ENCODE results near the gene PLA2G4E. TPM values are rescaled to one million over a fixed set of nuclear protein-coding genes. Genes with fewer than 3 reads are reported as not detected.

The PLA2G4E gene
- polyA plus RNA-seq, 3 donors = not detected

GRCh38 chr15:41999290-42000285, 21.3 kb downstream of the PLA2G4E start:
- intact Hi-C loops (cut with micrococcal nuclease) = no loop called here
- no peaks in the 10 kb centered on the region for H3K4me1 Mint-ChIP-seq
- WGBS (ENCODE audit: insufficient coverage) = 80% methylated on average over 5 of the region's 15 CpGs
- no peak overlapping the region for H3K4me2 ChIP-seq (replicated peaks; ENCODE audit: extremely low read depth, low read length, poor library complexity, severe bottlenecking)
- H3K27me3 Mint-ChIP-seq (ENCODE audit: low read depth in 3 of 3) = peaks cover 0 to 8% (median 1%) of the 10 kb centered on the region in 3 donors
- H3K27ac ChIP-seq (ENCODE audit: low read depth in 1 of 2, low read length in 2 of 2) = no peak overlapping the region
- peak overlapping the region in 1 of 2 donors; percentile 22 for H3K4me3 Mint-ChIP-seq
- no peaks in the 10 kb centered on the region for H3K27me3 ChIP-seq (ENCODE audit: control insufficient read depth in 2 of 2, insufficient read depth in 2 of 2, low read length in 2 of 2)
- no peaks in the 10 kb centered on the region for H3K9me3 Mint-ChIP-seq
- H3K9ac ChIP-seq (ENCODE audit: insufficient read depth, low read length, poor library complexity, severe bottlenecking) = no peak overlapping the region
- no peaks in the 10 kb centered on the region for H3K4me1 ChIP-seq (ENCODE audit: control insufficient read depth in 1 of 2, insufficient read depth in 2 of 2, low read length in 2 of 2)
- no peak for DNase-seq
- no peak overlapping the region for H3K4me3 ChIP-seq (replicated peaks in 1 of 3; ENCODE audit: low read depth in 2 of 3, low read length in 3 of 3)
- H3K79me2 ChIP-seq (ENCODE audit: insufficient read depth, low read length) = no peaks in the 10 kb centered on the region
- H3K36me3 Mint-ChIP-seq = no peaks in the 10 kb centered on the region
- H3K27ac Mint-ChIP-seq = peak overlapping the region in 1 of 7 donors; percentile 5
- no peaks in the 10 kb centered on the region for H3K9me3 ChIP-seq (replicated peaks in 1 of 2; ENCODE audit: control insufficient read depth in 1 of 2, insufficient read depth in 1 of 2, low read length in 2 of 2)
- TF ChIP-seq CTCF (IDR thresholded peaks at IDR 0.05) = no peak
- no peaks in the 10 kb centered on the region for H4K20me1 ChIP-seq (ENCODE audit: insufficient read depth, low read length)
- no peak overlapping the region for H2AFZ ChIP-seq (ENCODE audit: insufficient read depth, low read depth, low read length, poor library complexity, severe bottlenecking)
- H3K36me3 ChIP-seq (replicated peaks in 1 of 2; ENCODE audit: control insufficient read depth in 1 of 2, insufficient read depth in 2 of 2, low read length in 2 of 2) = no peaks in the 10 kb centered on the region

- no peak overlapping the region for H3K4me3 Mint-ChIP-seq
- no peaks in the 10 kb centered on the region for H3K4me1 ChIP-seq (ENCODE audit: control insufficient read depth in 1 of 2, insufficient read depth in 2 of 2, low read length in 2 of 2)
Measured at GRCh38 chr15:41997845-41998244, 23.0 kb downstream of the PLA2G4E start.

More at GRCh38 chr15:41997845-41998244, 23.0 kb downstream of the PLA2G4E start:
- no peaks in the 10 kb centered on the region for H3K27me3 ChIP-seq (ENCODE audit: control insufficient read depth in 2 of 2, insufficient read depth in 2 of 2, low read length in 2 of 2)
- no peaks in the 10 kb centered on the region for H3K9me3 Mint-ChIP-seq
- no peaks in the 10 kb centered on the region for H4K20me1 ChIP-seq (ENCODE audit: insufficient read depth, low read length)
- intact Hi-C loops (cut with micrococcal nuclease) = no loop called here
- H3K27ac Mint-ChIP-seq = no peak overlapping the region
- no peak overlapping the region for H3K4me3 ChIP-seq (replicated peaks in 1 of 3; ENCODE audit: low read depth in 2 of 3, low read length in 3 of 3)
- no peak overlapping the region for H2AFZ ChIP-seq (ENCODE audit: insufficient read depth, low read depth, low read length, poor library complexity, severe bottlenecking)
- H3K9ac ChIP-seq (ENCODE audit: insufficient read depth, low read length, poor library complexity, severe bottlenecking) = no peak overlapping the region
- 75% methylated on average over 3 of the region's 3 CpGs for WGBS (ENCODE audit: insufficient coverage)
- H3K36me3 ChIP-seq (replicated peaks in 1 of 2; ENCODE audit: control insufficient read depth in 1 of 2, insufficient read depth in 2 of 2, low read length in 2 of 2) = no peaks in the 10 kb centered on the region
- no peak overlapping the region for H3K4me2 ChIP-seq (replicated peaks; ENCODE audit: extremely low read depth, low read length, poor library complexity, severe bottlenecking)
- H3K27me3 Mint-ChIP-seq (ENCODE audit: low read depth in 3 of 3) = peaks cover 0 to 5% (median 1%) of the 10 kb centered on the region in 3 donors
- no peaks in the 10 kb centered on the region for H3K4me1 Mint-ChIP-seq
- H3K27ac ChIP-seq (ENCODE audit: low read depth in 1 of 2, low read length in 2 of 2) = no peak overlapping the region
- TF ChIP-seq CTCF (IDR thresholded peaks at IDR 0.05) = no peak
- no peaks in the 10 kb centered on the region for H3K36me3 Mint-ChIP-seq
- H3K9me3 ChIP-seq (replicated peaks in 1 of 2; ENCODE audit: control insufficient read depth in 1 of 2, insufficient read depth in 1 of 2, low read length in 2 of 2) = no peaks in the 10 kb centered on the region
- no peaks in the 10 kb centered on the region for H3K79me2 ChIP-seq (ENCODE audit: insufficient read depth, low read length)
- DNase-seq = no peak

Data from CD14-positive monocyte (primary cell).